WTC11 (cell line): Measurements from ENCODE around the gene PCGF3. TPM values are rescaled to one million over a fixed set of nuclear protein-coding genes. Genes with fewer than 3 reads are reported as not detected.
A peak's percentile ranks its signal among the peaks of the same experiment; 100 is the strongest.

Experiments used
- ARID4B ChIP-seq: sonication (generic); formaldehyde crosslinking; IDR thresholded peaks from 2 replicates; pipeline ENCODE4 v1.8.0; 2023; ENCODE audit warnings: missing genetic modification reagents, mild to moderate bottlenecking, borderline replicate concordance
- ATF6 ChIP-seq: sonication (generic); formaldehyde crosslinking; IDR thresholded peaks from 2 replicates; pipeline ENCODE4 v1.8.1; 2023; ENCODE audit warnings: mild to moderate bottlenecking, missing genetic modification reagents
- E2F4 ChIP-seq: sonication (generic); formaldehyde crosslinking; IDR thresholded peaks from 2 replicates; pipeline ENCODE4 v1.8.1; 2022; ENCODE audit warnings: low read depth, mild to moderate bottlenecking, moderate library complexity, missing genetic modification reagents, borderline replicate concordance
- ELF4 ChIP-seq: sonication (generic); formaldehyde crosslinking; IDR thresholded peaks from 2 replicates; pipeline ENCODE4 v1.8.1; 2022; ENCODE audit warnings: low read depth, mild to moderate bottlenecking, moderate library complexity, missing genetic modification reagents
- ESRRA ChIP-seq: sonication (generic); formaldehyde crosslinking; IDR thresholded peaks from 2 replicates; pipeline ENCODE4 v1.8.1; 2022; ENCODE audit warnings: mild to moderate bottlenecking, missing genetic modification reagents, borderline replicate concordance
- FOXP4 ChIP-seq: sonication (generic); formaldehyde crosslinking; IDR thresholded peaks from 2 replicates; pipeline ENCODE4 v1.8.0; 2022; ENCODE audit warnings: mild to moderate bottlenecking, missing genetic modification reagents
- MLX ChIP-seq: sonication (generic); formaldehyde crosslinking; IDR thresholded peaks from 2 replicates; pipeline ENCODE4 v1.8.1; 2023; ENCODE audit warnings: mild to moderate bottlenecking, missing genetic modification reagents, moderate library complexity
- NFYB ChIP-seq: sonication (generic); formaldehyde crosslinking; conservative IDR thresholded peaks from 2 replicates; pipeline ENCODE4 v1.8.0; 2022; ENCODE audit warnings: low read depth, missing genetic modification reagents
- NR2C2 ChIP-seq: sonication (generic); formaldehyde crosslinking; IDR thresholded peaks from 2 replicates; pipeline ENCODE4 v1.8.0; 2022; ENCODE audit warnings: mild to moderate bottlenecking, missing genetic modification reagents
- PREB ChIP-seq: sonication (generic); formaldehyde crosslinking; IDR thresholded peaks from 2 replicates; pipeline ENCODE4 v1.8.1; 2022; ENCODE audit warnings: mild to moderate bottlenecking, missing genetic modification reagents, moderate library complexity, borderline replicate concordance
- PRRX2 ChIP-seq: fragments of 250-450 bp; sonication (Bioruptor Pico); IDR thresholded peaks from 2 replicates; pipeline ENCODE4 v1.8.0; 2021; ENCODE audit warnings: mild to moderate bottlenecking
- SOX15 ChIP-seq: fragments of 250-450 bp; sonication (Bioruptor Pico); IDR thresholded peaks from 2 replicates; pipeline ENCODE4 v1.9.0; 2021; ENCODE audit warnings: mild to moderate bottlenecking
- STAT6 ChIP-seq: sonication (generic); formaldehyde crosslinking; conservative IDR thresholded peaks from 2 replicates; pipeline ENCODE4 v1.8.1; 2023; ENCODE audit warnings: mild to moderate bottlenecking, low read depth, missing genetic modification reagents, moderate library complexity
- TCF7 ChIP-seq: sonication (generic); formaldehyde crosslinking; IDR thresholded peaks from 2 replicates; pipeline ENCODE4 v1.8.0; 2022; ENCODE audit warnings: mild to moderate bottlenecking, low read depth, missing genetic modification reagents, moderate library complexity
- USF1 ChIP-seq: sonication (generic); formaldehyde crosslinking; IDR thresholded peaks from 2 replicates; pipeline ENCODE4 v1.8.0; 2022; ENCODE audit warnings: mild to moderate bottlenecking, missing genetic modification reagents
- ZBTB43 ChIP-seq: sonication (generic); formaldehyde crosslinking; IDR thresholded peaks from 2 replicates; pipeline ENCODE4 v1.8.1; 2023; ENCODE audit warnings: mild to moderate bottlenecking, missing genetic modification reagents
- ZNF263 ChIP-seq: sonication (generic); formaldehyde crosslinking; IDR thresholded peaks from 2 replicates; pipeline ENCODE4 v1.8.1; 2022; ENCODE audit warnings: low read depth, mild to moderate bottlenecking, moderate library complexity, missing genetic modification reagents
- ZNF512 ChIP-seq: sonication (generic); formaldehyde crosslinking; IDR thresholded peaks from 2 replicates; pipeline ENCODE4 v1.8.1; 2022; ENCODE audit warnings: missing genetic modification reagents, borderline replicate concordance
- total RNA-seq: library from RNA; stranded (reverse); gene quantifications from 3 replicates; pipeline ENCODE4 v1.2.3, GENCODE V29; 2021

PCGF3 gene
- total RNA-seq, 1 experiment from 2014 or later: 65.7 TPM

GRCh38 chr4:674172-675035, 31.2 kb upstream of the PCGF3 start, which contains the start of the genes ATP5ME and MYL5 (continued):
- TF ChIP-seq STAT6: no peak
- TF ChIP-seq FOXP4 (CRISPR knock-in tag): no peak
- no peak for TF ChIP-seq ATF6 (CRISPR knock-in tag)
- no peak for TF ChIP-seq ZBTB43
- TF ChIP-seq NFYB: no peak
- TF ChIP-seq ZNF263 (CRISPR knock-in tag): no peak; the same call in 1 of the 2 replicates
- TF ChIP-seq ARID4B (CRISPR knock-in tag): peak; percentile 67; the same call in 1 of the 2 replicates
- no peak for TF ChIP-seq MLX (CRISPR knock-in tag)
- no peak for TF ChIP-seq TCF7 (CRISPR knock-in tag)
- no peak for TF ChIP-seq E2F4 (CRISPR knock-in tag)
- TF ChIP-seq ESRRA (CRISPR knock-in tag): no peak; the same call in 1 of the 2 replicates
- no peak for TF ChIP-seq PRRX2 (CRISPR knock-in tag)
- TF ChIP-seq PREB (CRISPR knock-in tag): no peak
- TF ChIP-seq ZNF512: no peak
- TF ChIP-seq ELF4 (CRISPR knock-in tag): 0 out of 2 replicates have a peak, but pooled peaks have one; percentile 50
- peak; percentile 91 for TF ChIP-seq USF1 (CRISPR knock-in tag)
- TF ChIP-seq NR2C2 (CRISPR knock-in tag): peak; percentile 97
- no peak for TF ChIP-seq SOX15
